Tibial nerve (tissue), 3 donors: ENCODE data around the gene CTNNBIP1.

Source experiments
- POLR2A ChIP-seq, 2 donors: fragments of 450-650 bp; IDR thresholded peaks; one replicate each; pipeline ENCODE4 v1.6.1; 2017; ENCODE audit warnings: antibody characterized with exemption in 2 of 2, mild to moderate bottlenecking in 2 of 2, moderate library complexity in 2 of 2
- TF ChIP-seq, protein P1 (sequence below), 5 experiments: fragments of 200-600 bp in 3 of 5; fragments of 450-650 bp in 2 of 5; sonication (generic) in 3 of 5; IDR thresholded peaks; one replicate each; pipeline ENCODE4 v1.5.1; 2016 to 2019; ENCODE audit warnings: antibody characterized with exemption in 5 of 5, mild to moderate bottlenecking in 3 of 5, moderate library complexity in 2 of 5

- TF ChIP-seq, protein P1, sequence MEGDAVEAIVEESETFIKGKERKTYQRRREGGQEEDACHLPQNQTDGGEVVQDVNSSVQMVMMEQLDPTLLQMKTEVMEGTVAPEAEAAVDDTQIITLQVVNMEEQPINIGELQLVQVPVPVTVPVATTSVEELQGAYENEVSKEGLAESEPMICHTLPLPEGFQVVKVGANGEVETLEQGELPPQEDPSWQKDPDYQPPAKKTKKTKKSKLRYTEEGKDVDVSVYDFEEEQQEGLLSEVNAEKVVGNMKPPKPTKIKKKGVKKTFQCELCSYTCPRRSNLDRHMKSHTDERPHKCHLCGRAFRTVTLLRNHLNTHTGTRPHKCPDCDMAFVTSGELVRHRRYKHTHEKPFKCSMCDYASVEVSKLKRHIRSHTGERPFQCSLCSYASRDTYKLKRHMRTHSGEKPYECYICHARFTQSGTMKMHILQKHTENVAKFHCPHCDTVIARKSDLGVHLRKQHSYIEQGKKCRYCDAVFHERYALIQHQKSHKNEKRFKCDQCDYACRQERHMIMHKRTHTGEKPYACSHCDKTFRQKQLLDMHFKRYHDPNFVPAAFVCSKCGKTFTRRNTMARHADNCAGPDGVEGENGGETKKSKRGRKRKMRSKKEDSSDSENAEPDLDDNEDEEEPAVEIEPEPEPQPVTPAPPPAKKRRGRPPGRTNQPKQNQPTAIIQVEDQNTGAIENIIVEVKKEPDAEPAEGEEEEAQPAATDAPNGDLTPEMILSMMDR (IDR thresholded peaks at IDR 0.05) = no peak
- TF ChIP-seq POLR2A (IDR thresholded peaks at IDR 0.05) = no peak
These were observed 67.9 kb downstream of the CTNNBIP1 start for GRCh38 chr1:9842073-9842711.
